Tibial nerve (tissue), 4 donors: Measurements from ENCODE around the gene RAB11FIP3. TPM values are rescaled to one million over a fixed set of nuclear protein-coding genes. Genes with fewer than 3 reads are reported as not detected.

Source experiments
- DNase-seq, 2 donors: peaks; one replicate each; pipeline ENCODE4 v3.0.0-alpha.2; 2019; ENCODE audit warnings: low spot score in 2 of 2
- H3K27ac ChIP-seq, 4 donors: fragments of 200-600 bp; sonication (generic) in 3 of 4; one replicate each; pipeline ENCODE4 v1.5.1; 2017 to 2019; ENCODE audit warnings: mild to moderate bottlenecking in 1 of 4
- H3K27me3 ChIP-seq, 2 donors: fragments of 200-600 bp; sonication (generic) in 1 of 2; one replicate each; pipeline versions ENCODE4 v1.5.1 to v1.6.0; 2017 to 2019
- H3K36me3 ChIP-seq, 3 donors: fragments of 200-600 bp; sonication (generic); one replicate each; pipeline ENCODE4 v1.5.1; 2018 to 2019
- H3K4me1 ChIP-seq, 4 donors: fragments of 200-600 bp; sonication (generic) in 3 of 4; one replicate each; pipeline ENCODE4 v1.5.1; 2017 to 2019
- H3K4me3 ChIP-seq, 4 donors: fragments of 200-600 bp; sonication (generic) in 3 of 4; one replicate each; pipeline ENCODE4 v1.5.1; 2017 to 2019; ENCODE audit warnings: mild to moderate bottlenecking in 1 of 4, moderate library complexity in 1 of 4
- H3K9me3 ChIP-seq, 4 donors: fragments of 200-600 bp; sonication (generic) in 3 of 4; one replicate each; pipeline ENCODE4 v1.5.1; 2017 to 2019
- EP300 ChIP-seq, 2 donors: sonication (generic); formaldehyde crosslinking; IDR thresholded peaks; one replicate each; pipeline ENCODE4 v1.6.1; 2017; ENCODE audit warnings: antibody characterized with exemption in 2 of 2, mild to moderate bottlenecking in 1 of 2
- POLR2A ChIP-seq, 2 donors: fragments of 450-650 bp; IDR thresholded peaks; one replicate each; pipeline ENCODE4 v1.6.1; 2017; ENCODE audit warnings: antibody characterized with exemption in 2 of 2, mild to moderate bottlenecking in 2 of 2, moderate library complexity in 2 of 2
- WGBS, 2 donors: methylation state at CpG; one replicate each; pipeline ENCODE4 v1.1.5; 2018; 5-methylcytosine and 5-hydroxymethylcytosine counted together
- total RNA-seq, 4 donors: library from RNA; depleted of rRNA; stranded (reverse); fragments of >200 nt; gene quantifications; one replicate each; pipeline ENCODE4 v1.1.0, GENCODE V29; 2016
- TF ChIP-seq, protein P1 (sequence below), 5 experiments: fragments of 200-600 bp in 3 of 5; fragments of 450-650 bp in 2 of 5; sonication (generic) in 3 of 5; IDR thresholded peaks; one replicate each; pipeline ENCODE4 v1.5.1; 2016 to 2019; ENCODE audit warnings: antibody characterized with exemption in 5 of 5, mild to moderate bottlenecking in 3 of 5, moderate library complexity in 2 of 5

RAB11FIP3 gene
- total RNA-seq, 4 donors from 2014 or later: 30.2 to 128 (median 54.6) TPM

DNA sequence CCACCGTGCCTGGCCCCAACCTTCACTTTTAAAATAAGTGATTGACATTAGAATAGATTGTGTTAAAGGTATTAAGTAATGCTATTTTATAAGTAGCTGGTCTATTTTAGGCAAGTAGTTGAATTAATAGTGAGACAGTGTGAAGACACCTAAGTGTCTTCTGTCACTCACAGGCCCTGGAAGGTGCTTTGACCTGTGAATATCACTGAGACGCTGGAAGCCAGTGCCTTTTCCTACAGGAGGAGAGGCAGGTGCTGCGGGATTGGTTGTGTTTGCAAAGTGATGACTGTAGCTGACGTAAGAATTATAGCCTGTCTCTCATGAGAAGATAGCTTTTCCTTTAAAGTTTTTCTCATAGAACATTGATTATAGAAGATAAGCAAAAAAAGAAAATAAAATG, 45.0 kb downstream of the RAB11FIP3 start:
- Histone ChIP-seq H3K36me3 (peaks cover 0 to 18% (median 0%) of the 10 kb centered on the region in 3 donors), H3K9me3 (no peaks in the 10 kb centered on the region), H3K4me3 (no peak overlapping the region), H3K4me1 (peaks cover 0 to 25% (median 0%) of the 10 kb centered on the region in 4 donors), H3K27me3 (no peaks in the 10 kb centered on the region), H3K27ac (no peak overlapping the region)
- no peak for DNase-seq
- TF ChIP-seq EP300 (IDR thresholded peaks at IDR 0.05) (no peak), POLR2A (IDR thresholded peaks at IDR 0.05) (no peak)
- TF ChIP-seq, protein P1, sequence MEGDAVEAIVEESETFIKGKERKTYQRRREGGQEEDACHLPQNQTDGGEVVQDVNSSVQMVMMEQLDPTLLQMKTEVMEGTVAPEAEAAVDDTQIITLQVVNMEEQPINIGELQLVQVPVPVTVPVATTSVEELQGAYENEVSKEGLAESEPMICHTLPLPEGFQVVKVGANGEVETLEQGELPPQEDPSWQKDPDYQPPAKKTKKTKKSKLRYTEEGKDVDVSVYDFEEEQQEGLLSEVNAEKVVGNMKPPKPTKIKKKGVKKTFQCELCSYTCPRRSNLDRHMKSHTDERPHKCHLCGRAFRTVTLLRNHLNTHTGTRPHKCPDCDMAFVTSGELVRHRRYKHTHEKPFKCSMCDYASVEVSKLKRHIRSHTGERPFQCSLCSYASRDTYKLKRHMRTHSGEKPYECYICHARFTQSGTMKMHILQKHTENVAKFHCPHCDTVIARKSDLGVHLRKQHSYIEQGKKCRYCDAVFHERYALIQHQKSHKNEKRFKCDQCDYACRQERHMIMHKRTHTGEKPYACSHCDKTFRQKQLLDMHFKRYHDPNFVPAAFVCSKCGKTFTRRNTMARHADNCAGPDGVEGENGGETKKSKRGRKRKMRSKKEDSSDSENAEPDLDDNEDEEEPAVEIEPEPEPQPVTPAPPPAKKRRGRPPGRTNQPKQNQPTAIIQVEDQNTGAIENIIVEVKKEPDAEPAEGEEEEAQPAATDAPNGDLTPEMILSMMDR (IDR thresholded peaks at IDR 0.05): no peak
- 88 to 92% methylated on average over 4 of the region's 4 CpGs for WGBS, 2 donors

DNA sequence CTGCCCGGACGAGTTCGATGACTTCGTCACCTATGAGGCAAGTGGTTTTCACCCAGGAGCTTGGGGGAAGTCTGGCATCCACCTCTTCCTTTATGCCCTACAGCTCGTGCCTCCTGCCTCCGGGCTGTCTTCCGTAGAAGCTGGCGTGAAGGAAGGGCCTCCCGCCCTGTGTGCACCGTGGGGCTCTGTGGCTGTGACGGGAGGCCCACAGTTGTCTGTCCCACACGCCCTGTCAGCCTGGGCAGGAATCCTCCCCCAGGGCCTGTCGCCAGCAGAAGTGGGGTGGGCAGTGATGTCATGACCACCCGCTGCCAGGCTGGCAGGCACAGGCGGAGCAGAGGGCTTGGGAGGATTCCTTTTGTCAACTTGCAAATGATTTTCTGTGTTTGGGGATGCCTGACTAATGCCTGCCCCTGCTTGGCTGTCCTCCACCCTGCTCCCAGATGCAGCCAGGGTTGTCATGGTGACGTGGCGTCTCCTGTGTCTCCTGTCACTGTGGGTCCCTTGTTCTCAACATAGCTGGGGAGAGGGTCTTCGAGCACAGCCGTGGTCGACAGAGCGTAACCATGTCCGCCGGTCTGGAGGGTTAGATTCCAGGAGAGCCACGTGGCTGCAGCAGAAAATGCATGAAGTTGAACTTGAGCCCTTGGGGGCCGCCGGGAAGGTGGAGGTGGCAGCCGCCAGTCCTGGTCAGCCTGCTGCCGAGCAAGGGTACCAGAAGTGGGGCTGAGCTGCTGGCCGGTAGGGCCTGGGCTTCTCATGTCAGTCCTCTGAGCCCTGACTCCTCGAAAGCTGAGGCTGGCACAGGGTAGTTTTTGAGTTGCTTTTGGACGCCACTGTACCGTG, 46.1 kb downstream of the RAB11FIP3 start:
- peak overlapping the region in 2 of 4 donors; percentile 67 to 85 for H3K27ac ChIP-seq
- peaks cover 0 to 27% (median 0%) of the 10 kb centered on the region in 4 donors for H3K4me1 ChIP-seq
- no peak overlapping the region for H3K4me3 ChIP-seq
- H3K27me3 ChIP-seq: no peaks in the 10 kb centered on the region
- no peak for DNase-seq
- TF ChIP-seq EP300 (IDR thresholded peaks at IDR 0.05): no peak
- TF ChIP-seq, protein P1 (IDR thresholded peaks at IDR 0.05): no peak
- WGBS, 2 donors: 45 to 52% methylated on average over 25 to 30 of the region's 32 CpGs
- peaks cover 0 to 18% (median 0%) of the 10 kb centered on the region in 3 donors for H3K36me3 ChIP-seq
- no peaks in the 10 kb centered on the region for H3K9me3 ChIP-seq

DNA sequence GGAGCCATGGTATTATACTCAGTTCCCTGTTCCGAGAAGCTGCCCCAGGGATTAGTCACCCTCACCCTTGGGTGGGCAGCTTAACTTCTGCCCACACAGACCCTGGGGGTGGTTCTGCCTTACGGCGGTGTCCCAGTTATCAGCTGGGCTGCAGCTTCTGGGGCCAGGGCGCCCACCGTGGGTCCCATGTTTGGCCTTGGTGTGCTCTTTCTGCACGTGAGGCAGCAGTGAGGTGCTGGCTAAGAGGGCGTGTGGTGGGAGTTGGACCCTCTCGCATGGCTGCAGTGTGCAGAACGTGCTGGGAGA, 46.7 kb downstream of the RAB11FIP3 start:
- Histone ChIP-seq H3K27ac (peak overlapping the region in 2 of 4 donors; percentile 67 to 85), H3K4me3 (no peak overlapping the region), H3K9me3 (no peaks in the 10 kb centered on the region), H3K36me3 (peaks cover 0 to 18% (median 0%) of the 10 kb centered on the region in 3 donors), H3K27me3 (no peaks in the 10 kb centered on the region), H3K4me1 (peaks cover 0 to 24% (median 0%) of the 10 kb centered on the region in 4 donors)
- no peak for DNase-seq
- WGBS, 2 donors: 68 to 74% methylated on average over 7 to 9 of the region's 9 CpGs
- TF ChIP-seq EP300 (IDR thresholded peaks at IDR 0.05) (no peak), POLR2A (IDR thresholded peaks at IDR 0.05) (no peak)
- TF ChIP-seq, protein P1 (IDR thresholded peaks at IDR 0.05): no peak

DNA sequence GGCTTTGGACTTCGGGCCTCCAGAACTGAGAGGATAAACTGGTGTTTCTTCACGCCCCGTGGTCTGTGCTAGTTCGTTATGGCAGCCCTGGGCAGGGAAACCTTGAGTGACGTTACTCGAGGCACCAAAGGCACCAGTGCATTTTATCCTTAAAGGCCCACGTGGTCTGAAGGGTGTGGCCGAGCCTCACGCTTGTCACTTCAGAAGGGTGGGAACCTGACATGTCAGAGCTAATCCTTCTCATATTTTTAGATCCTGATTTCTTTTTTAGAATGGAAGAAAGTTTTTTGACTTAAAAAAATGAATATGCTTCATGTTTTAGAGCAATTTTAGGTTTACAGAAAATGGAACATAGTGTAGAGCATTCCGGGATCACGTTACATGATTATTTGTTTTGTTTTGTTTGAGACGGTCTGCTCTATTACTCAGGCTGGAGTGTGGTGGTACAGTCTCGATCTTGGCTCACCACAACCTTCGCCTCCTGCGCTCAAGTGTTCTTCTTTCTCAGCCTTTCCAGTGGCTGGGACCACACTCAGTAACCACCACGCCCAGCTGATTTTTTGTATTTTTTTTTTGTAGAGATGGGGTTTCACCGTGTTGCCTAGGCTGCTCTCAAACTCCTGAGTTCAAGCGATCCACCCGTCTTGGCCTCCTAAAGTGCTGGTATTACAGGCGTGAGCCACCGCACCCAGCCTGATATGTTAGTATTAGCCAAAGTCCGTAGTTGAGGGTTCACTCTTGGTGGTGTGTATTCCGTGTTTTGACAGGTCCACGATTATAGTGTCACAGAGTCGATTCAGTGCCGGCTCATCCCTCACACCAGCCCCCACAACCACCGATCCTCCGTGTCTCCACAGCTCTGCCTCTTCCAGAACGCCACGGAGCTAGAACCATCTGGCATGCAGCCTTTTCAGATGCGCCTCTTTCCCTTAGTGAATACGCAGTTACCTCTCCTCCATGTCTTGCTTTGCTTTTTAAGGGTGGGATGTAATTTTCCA, 47.9 kb downstream of the RAB11FIP3 start:
- 94 to 96% methylated on average over 32 of the region's 32 CpGs for WGBS, 2 donors
- TF ChIP-seq EP300 (IDR thresholded peaks at IDR 0.05) (no peak), POLR2A (IDR thresholded peaks at IDR 0.05) (no peak)
- TF ChIP-seq, protein P1 (IDR thresholded peaks at IDR 0.05): no peak

More for the DNA sequence above, 47.9 kb downstream of the RAB11FIP3 start:
- H3K9me3 ChIP-seq: no peaks in the 10 kb centered on the region
- no peaks in the 10 kb centered on the region for H3K27me3 ChIP-seq
- H3K4me1 ChIP-seq: peaks cover 0 to 24% (median 0%) of the 10 kb centered on the region in 4 donors
- H3K36me3 ChIP-seq: peaks cover 0 to 18% (median 0%) of the 10 kb centered on the region in 3 donors
- no peak overlapping the region for H3K4me3 ChIP-seq
- H3K27ac ChIP-seq: no peak overlapping the region
- DNase-seq: no peak
